Kasumi-1 (cell line): ENCODE data around the gene IPMK.
"Not testable (repeated sequence)": the region's sequence is repeated elsewhere in the genome, so short reads cannot be mapped to it uniquely, and the experiment has no call there.

Source experiments
- DNase-seq, 2 experiments: peaks; one replicate each; lab custom pipeline; 2025; lab: John Stamatoyannopoulos, UW

The IPMK gene

GRCh38 chr10:58220769-58221451 lies 46.8 kb downstream of the IPMK start:
- no peak for DNase-seq

- DNase-seq, result no peak
Measured at GRCh38 chr10:58219875-58220274, 47.8 kb downstream of the IPMK start.

GRCh38 chr10:58217612-58218011 lies 50.1 kb downstream of the IPMK start:
- no peak for DNase-seq

DNA sequence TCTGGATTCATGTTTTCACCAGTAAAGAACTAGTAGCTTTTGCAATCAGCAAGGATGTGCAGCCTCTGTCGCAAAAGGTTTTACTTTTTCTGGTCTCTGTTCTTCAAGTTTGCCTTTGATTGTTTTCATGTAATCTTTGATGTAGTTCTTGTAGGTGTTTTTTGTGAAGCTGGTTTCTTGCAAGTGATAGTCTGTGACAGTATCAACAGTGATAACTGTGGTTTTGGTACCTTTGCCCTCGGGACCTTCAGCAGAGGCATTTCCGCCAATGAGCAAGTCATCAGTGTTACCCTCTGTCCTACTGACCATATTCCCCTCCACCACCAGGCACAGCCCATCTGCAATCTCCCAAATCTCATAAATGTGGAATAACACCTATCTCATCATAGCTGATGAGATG lies 55.1 kb downstream of the IPMK start:
- DNase-seq, result no peak

DNA sequence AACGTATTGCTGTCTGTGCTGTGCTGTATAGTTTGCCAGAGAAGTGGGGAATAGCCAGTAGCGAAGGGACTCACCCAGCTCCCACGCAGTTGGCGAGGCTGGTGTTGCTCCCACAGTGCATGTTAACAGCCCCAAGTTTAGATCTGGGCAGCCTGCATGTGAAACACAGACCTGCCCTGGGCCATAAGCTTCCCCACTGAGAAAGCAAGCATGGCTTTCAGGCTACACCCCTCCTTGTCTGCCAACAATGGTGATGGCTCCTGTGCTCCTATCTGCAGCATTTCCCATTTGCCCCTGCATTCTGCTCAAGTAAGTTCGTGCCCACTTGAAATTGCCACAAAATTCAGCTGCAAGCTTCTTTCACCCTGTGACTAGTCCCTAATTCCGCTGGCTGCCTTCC lies 57.5 kb downstream of the IPMK start:
- no peak for DNase-seq

DNA sequence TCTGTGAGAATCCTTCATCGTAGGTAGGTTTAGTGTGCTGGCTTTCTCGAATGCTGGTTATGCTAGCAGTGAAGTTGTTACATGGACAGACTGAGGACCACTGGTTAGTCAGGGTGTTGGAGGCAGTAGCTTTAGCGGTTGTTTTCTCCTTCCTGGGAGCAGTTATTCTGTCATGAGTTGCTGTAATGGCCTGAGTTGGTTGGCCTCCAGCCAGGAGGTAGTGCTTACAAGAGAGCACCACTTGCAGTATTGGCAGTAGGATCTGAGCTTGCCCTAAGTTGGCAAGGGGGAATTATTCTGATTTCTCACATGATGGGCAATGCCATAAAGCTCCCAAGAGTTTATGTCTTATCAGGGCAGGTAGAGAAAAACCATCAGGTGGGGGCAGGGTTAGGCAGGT lies 58.0 kb downstream of the IPMK start:
- no peak for DNase-seq

DNA sequence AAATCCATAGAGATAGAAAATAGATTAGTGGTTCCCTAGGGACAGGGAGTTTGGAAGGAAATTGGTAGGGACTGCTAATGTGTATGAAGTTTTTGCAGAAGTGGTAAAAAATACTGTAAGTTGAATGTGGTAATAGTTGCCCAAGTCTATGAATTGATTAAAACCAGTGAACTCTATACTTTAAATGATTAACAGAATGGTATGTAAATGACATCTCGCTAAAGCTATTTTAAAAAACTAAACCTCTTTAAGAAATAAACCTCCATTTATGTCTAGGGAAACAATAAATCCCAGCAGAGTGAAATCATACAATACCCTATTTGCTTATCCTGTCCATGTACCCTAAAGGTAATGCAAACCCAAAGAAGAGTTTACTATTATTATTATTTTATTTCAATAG lies 61.4 kb downstream of the IPMK start:
- DNase-seq, result no peak

GRCh38 chr10:58201704-58202103 lies 66.0 kb downstream of the IPMK start:
- no peak for DNase-seq

DNA sequence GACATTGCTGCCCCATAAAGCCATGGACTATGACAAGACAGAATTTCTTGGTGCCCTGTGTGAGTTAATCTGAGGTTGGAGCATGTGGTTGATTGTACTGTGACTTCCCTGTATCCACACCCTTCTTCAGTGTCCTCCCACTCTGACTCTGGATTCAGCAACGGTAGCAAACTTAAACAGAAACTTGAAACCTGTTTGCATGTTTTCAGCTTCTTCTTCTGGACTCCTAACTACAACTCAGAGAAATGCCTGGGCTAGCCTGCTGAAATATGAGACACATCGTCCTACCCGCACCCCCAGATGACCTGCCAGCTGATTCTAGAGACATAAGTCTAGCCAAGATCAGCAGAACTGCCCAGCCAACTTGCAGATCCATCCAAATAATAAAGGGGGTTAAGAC lies 78.4 kb downstream of the IPMK start:
- DNase-seq, result no peak

DNA sequence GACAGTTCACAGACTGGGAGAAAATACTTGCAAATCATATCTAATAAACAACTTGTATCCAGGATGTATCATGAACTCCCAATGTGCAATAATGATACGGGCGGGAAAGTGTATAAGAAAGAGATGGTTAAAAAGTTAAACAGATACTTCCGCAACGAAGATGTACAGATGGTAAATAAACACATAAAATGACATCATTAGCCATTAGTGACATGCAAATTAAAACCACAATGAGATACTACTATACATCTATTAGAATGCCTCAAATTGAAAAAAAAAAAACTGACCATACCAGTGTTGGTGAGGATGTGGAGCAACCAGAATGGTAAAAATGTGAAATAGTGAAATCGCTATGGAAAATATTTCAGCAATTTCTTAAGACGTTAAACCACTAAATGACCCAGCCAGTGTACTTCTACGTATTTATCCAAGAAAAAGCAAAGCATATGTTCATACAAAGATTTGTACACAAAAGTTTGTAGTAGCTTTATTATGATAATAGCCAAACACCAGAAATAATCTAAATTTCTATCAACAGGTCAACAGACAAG lies 83.5 kb downstream of the IPMK start:
- DNase-seq, result no peak

- no peak for DNase-seq
Measured at GRCh38 chr10:58180666-58181065, 87.0 kb downstream of the IPMK start.

GRCh38 chr10:58179238-58179637 lies 88.5 kb downstream of the IPMK start:
- no peak for DNase-seq

GRCh38 chr10:58178811-58179210 lies 88.9 kb downstream of the IPMK start:
- no peak for DNase-seq

DNA sequence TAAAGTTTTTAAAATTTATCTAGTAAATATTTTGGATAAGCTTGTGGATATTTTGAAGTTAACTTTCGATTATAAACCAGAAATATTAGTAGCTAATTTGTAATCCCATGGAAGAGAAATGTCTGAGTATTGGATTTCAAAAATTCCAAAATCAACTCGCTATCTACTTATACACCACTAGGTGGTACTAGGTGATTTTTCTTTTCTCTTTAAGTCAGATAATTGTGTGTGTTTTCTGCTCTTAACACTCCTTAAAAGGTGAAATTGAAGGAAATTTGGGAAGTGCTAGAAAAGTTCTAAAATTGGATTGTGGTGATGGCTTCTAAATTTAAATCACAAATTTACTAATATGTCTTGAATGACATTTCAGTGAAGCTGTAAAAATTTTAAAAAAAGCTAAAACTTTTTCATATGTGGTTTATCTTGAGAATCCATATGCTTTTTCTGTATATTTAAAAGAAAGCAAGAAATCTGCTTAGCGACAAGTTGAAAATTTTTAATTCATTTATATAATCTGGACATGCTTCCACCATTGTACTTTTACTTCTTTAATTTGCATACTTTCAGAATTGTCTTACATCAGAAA lies 90.2 kb downstream of the IPMK start:
- peak; percentile 80 to 88 for DNase-seq

- peak; percentile 19 to 48 for DNase-seq
Measured at GRCh38 chr10:58175990-58176900, 91.4 kb downstream of the IPMK start.

GRCh38 chr10:58174831-58175230 lies 92.9 kb downstream of the IPMK start:
- no peak for DNase-seq

DNA sequence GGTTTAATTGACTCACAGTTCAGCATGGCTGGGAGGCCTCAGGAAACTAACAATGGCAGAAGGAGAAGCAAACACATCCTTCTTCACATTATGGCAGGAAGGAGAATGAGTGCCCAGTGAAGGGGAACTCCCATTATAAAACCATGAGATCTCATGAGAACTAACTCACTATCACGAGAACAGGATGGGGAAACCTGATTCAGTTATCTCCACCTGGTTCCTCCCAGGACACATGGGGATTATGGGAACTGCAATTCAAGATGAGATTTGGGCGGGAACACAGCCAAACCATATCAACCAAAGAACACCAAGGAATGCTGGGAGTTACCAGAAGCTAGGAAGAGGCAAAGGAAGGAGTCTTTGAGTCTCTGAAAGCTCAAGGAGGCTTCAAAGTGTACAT lies 94.3 kb downstream of the IPMK start:
- DNase-seq, result no peak

GRCh38 chr10:58171146-58171545 lies 96.5 kb downstream of the IPMK start:
- no peak for DNase-seq

GRCh38 chr10:58164517-58164916 lies 103.2 kb downstream of the IPMK start:
- no peak for DNase-seq

DNA sequence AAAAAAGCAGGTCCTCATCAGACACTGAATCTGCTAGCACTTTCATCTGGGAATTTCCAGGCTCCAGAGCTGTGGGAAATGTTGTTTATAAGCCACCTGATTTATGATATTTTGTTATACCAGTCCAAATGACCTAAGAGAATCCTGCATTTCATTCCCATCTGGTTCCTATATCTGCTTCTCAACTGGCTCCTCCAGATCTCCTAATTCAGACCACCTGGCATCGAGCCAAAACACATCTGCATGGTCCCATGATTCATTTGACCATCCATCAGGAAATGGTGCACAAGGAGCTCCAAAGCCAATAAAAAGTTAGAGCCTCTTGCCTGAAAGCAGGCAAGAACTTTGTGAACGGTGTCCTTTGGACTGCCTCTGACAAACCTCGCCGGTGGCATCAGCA lies 108.9 kb downstream of the IPMK start:
- DNase-seq, result no peak

GRCh38 chr10:58157076-58157766 lies 110.5 kb downstream of the IPMK start:
- peak; percentile 82 for DNase-seq

DNA sequence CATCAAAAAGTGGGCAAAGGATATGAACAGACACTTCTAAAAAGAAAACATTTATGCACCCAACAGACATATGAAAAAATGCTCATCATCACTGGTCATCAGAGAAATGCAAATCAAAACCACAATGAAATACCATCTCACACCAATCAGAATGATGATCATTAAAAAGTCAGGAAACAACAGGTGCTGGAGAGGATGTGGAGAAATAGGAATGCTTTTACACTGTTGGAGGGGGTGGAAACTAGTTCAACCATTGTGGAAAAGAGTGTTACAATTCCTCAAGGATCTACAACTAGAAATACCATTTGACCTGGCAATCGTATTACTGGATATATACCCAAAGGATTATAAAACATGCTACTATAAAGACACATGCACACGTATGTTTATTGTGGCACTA lies 111.8 kb downstream of the IPMK start:
- not testable (repeated sequence) for DNase-seq
